NCI-H146 treated with DMSO at 0.1 percent for 48 hours (cell line): ENCODE data around the gene TOM1L1.
"Not testable (repeated sequence)": the region's sequence is repeated elsewhere in the genome, so short reads cannot be mapped to it uniquely, and the experiment has no call there.

Source experiments
- DNase-seq: peaks from one replicate; lab custom pipeline; 2025; ENCODE audit not compliant: unreplicated experiment; lab: John Stamatoyannopoulos, UW

Gene TOM1L1

GRCh38 chr17:54900457-54901229 is at the start of gene TOM1L1:
TSS of gene TOM1L1 (plus strand) at chr17:54900852. CDS start at chr17:54900866, 14 bp downstream.
- DNase-seq: peak; percentile 83

- DNase-seq: no peak
Observed at GRCh38 chr17:54859187-54859586, 41.5 kb upstream of the TOM1L1 start.

- DNase-seq: no peak
Observed at GRCh38 chr17:54860617-54861470, 39.8 kb upstream of the TOM1L1 start.

DNA sequence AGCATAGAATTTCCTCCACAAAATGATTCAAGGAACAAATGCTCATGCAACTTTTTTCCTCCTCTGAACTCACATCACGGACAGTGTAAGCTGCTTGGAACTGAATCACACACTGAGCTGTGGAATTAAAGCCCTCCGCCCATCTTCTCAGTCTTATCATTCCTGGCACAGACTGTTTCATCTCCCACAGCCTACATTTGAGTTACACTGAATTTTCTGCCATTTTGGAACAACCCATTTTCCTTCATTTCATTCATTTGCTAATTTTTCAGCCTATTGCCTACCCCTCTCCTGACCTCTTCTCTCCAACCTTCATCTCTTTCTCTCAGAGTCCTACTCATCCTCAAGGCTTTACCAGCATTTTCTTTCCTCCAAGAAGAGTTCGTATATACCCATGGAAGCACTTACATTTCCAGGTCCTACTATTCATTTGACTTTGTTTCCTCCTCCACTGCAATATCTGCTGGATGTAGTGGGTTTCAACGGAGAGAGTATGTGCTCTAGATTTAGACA is 39.1 kb upstream of the TOM1L1 start:
- DNase-seq: no peak

DNA sequence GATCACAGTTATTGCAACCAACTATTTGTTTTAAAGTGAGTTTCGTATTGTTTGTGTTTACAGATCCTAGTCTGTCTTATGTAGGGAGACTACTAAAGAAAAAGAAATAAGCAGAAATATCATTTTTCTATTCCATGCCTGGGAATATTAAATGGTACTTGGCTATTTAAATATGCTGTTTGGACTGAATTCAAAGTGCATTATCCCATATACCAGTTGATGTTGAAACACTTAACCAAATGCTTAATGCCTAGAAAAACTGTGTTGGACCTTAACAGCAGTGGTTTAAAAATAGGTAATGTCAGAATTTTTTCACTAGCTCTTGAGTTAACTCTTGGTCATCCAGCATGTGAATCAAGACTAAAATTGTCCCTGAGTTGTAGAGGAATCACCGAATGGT is 37.5 kb upstream of the TOM1L1 start:
- no peak for DNase-seq

DNA sequence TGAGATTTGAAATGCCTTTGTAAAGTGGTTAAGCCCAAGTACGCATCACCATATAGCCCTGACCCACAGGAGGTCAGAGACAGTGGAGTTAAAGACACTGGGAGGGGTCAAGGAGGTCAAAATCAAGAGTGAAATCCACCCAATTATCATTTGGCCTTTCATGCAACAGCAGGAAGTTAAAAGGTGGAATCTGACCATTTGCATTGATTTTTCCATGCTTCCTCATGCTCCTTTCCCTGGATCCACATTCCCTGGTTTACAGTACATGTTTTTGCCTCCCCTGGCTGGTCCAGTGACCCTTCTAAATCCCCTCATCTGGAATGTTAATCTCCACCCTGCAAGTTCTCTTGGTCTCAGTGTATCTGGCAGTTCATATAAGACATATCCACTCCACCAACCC is 36.6 kb upstream of the TOM1L1 start:
- no peak for DNase-seq

GRCh38 chr17:54864636-54865356 is 35.9 kb upstream of the TOM1L1 start:
- no peak for DNase-seq

- no peak for DNase-seq
Observed at GRCh38 chr17:54867634-54868033, 33.0 kb upstream of the TOM1L1 start.

DNA sequence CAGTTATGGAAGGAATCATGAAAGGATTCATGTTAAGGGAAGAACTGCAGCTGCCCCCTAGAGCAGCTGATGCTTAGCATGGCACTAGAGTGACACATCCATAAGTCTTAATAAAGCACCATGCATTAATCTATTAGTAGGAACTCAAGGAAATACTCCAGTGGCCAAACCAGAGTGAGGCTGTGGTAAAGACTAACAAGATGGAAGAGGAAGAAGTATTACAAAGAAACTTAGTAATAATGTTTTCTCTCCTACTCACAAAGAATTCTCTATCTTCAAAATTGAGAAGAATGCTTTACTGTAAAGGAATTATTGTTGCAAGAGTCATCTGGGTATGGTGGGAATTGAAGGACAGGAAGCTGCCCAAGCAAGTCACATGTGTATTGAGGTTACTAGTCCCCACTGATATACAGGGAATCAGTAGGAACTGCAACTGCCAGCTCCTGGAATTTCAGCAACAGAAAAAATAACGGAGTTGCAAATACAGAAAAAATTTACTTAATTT is 29.9 kb upstream of the TOM1L1 start:
- DNase-seq: no peak

DNA sequence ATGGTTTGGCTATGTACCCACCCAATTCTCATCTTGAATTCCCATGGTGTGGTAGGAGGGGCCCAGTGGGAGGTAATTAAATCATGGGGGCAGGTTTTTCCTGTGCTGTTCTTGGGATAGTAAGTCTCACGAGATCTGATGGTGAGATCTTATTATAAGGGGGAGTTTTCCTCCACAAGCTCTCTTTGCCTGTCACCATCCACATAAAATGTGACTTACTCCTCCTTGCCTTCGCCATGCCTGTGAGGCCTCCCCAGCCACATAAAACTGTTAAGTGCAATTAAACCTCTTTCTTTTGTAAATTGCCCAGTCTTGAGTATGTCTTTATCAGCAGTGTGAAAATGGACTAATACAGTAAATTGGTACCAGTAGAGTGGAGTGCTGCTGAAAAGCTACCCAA is 24.7 kb upstream of the TOM1L1 start:
- not testable (repeated sequence) for DNase-seq

GRCh38 chr17:54876656-54877195 is 23.9 kb upstream of the TOM1L1 start:
- DNase-seq: no peak

- no peak for DNase-seq
Observed at GRCh38 chr17:54881255-54881972, 19.2 kb upstream of the TOM1L1 start.

DNA sequence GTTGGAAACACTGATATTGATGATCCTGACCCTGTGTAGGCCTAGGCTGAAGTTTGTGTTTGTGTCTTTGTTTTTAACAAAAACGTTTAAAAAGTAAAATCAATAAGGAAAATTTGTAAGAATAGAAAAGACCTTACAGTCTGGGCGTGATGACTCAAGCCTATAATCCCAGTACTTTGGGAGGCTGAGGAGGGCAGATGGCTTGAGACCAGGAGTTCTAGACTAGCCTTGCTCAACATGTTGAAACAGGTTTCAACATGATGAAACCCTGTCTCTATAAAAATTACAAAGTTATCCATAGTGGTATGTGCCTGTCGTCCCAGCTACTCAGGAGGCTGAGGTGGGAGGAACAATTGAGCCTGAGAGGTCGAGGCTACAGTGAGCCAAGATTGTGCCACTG is 18.3 kb upstream of the TOM1L1 start:
- DNase-seq: no peak

DNA sequence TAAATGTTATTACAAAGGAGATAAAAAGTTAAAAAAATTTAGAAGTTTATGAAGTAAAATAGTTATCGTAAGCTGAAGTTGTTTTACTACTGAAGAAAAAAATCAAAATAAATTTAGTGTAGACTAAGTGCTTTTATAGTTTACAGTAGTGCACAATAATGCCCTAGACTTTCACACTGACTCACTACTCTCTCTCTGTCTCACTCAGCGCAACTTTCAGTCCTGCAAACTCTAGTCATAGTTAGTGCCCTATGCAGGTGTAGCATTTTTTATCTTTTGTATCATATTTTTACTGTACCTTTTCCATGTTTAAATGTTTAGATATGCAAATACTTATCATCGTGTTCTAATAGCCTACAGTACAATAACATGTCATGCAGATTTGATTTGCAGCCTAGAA is 17.7 kb upstream of the TOM1L1 start:
- DNase-seq: no peak

- DNase-seq: no peak
Observed at GRCh38 chr17:54883939-54884338, 16.7 kb upstream of the TOM1L1 start.

DNA sequence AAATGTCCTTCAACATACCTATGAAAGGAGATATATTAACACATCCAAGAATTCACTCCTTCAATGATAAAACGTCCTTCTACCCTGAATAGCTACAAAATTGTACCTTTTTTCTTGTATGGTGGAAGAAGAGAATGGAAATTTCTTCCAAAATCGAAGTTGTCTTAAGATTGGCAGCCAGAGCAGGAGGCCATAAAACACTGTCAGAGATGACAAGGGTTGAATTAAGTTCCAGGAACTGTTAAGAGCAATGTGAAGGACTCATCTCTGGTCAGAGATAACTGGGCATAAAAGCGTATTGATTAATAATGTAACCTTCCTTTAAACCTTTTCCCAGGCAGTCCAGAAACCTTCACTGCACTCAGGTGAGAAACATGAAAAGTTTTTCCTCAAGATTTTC is 12.9 kb upstream of the TOM1L1 start:
- no peak for DNase-seq

DNA sequence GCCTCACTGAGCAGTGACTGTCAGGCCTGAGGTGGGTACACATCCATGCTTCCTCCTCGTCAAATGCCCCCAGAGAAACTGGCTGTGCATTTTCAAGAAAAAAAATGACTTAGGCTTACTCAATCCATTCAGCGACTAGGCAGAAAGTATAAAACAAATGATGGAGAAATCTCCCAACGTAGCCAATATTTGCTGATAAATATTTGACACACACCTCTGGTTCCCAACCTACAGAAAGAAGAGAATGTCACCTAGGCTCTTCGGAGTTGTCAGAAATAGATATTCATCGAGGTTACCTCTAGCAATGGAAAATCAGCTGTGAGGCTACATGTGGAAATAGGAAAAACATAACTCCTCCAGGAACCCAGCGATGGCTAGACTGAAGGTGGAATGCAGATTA is 12.4 kb upstream of the TOM1L1 start:
- no peak for DNase-seq

DNA sequence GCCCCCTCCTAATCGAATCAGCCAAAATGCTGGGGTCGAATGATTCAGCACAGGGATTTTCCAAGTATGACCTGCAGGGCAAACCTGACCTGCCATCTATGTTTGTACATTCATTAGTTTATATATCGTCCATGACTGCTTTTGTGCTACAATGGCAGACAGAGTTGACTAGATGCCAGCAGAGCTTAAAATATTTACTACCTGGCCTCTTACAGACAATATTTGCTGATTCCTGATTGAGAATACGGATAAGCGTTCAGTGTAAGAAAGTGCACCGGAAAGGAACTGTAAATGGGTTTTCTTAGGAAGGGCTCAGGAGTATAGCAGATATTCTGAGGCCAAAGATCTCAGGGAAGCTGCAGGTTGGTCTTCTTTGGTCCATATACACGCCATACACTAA is 11.7 kb upstream of the TOM1L1 start:
- no peak for DNase-seq

DNA sequence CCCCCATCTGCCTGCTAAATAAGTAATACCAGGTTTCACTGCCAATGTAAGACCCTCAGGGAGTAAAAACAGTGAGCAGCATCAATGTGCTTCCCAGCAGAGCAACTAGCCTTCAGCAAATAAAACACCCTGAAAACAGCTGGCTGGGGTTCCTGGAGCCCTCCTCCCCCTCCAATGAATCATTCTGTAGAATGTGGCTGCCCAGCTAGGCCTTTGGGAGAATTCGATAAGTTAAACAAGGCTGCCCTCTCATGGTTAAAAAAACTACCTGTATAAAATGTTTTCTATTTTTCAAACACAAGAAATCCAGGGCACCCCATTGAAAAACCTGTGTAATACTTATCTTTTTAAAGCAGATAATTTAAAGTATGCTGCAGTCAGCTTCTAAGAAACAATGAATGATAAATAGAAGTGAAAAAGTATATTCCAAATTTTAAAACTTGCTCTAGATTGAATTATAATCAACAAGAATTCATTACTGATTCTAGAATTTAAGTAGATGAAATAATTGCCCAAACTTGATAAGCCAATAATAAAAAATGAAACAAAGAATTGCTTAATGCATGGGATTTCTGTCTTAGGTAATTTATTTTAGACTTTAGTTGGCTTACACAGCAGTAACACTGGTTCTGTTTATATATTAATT is 9.4 kb upstream of the TOM1L1 start:
- peak; percentile 29 for DNase-seq

DNA sequence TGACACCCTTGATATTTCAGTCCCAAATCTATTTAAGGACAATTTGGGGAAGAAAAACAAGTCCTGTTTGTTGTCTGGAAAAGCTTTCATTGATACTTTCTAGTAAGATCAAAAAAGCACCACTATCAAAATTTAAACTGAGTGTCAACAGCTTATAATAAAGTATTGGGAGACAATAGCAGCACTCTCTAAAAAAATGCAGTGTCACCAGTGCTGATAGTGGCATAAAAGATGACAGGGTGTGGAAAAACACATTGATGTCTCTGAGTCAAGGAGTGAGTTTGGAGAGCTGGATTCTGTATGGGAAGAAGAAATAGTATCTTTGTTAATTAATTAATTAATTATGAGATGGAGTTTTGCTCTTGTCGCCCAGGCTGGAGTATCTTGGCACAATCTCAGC is 8.3 kb upstream of the TOM1L1 start:
- no peak for DNase-seq
